K562 (cell line): ENCODE data around the gene RHBDD1. TPM values are rescaled to one million over a fixed set of nuclear protein-coding genes. Genes with fewer than 3 reads are reported as not detected.

ENCODE experiments used
- MBD1 ChIP-seq: fragments of 250-450 bp; sonication (Bioruptor Pico); IDR thresholded peaks from 2 replicates; pipeline ENCODE4 v1.8.0; 2022; ENCODE audit warnings: inconsistent platforms
- POLR3A ChIP-seq: IDR thresholded peaks from 2 replicates; pipeline ENCODE4 v1.6.1; 2011; ENCODE audit warnings: borderline replicate concordance, mild to moderate bottlenecking, moderate library complexity; ENCODE audit not compliant: insufficient read length, insufficient read depth; ENCODE audit errors: extremely low read depth
- ZNF316 ChIP-seq: fragments of 450-650 bp; IDR thresholded peaks from 2 replicates; pipeline ENCODE4 v1.6.1; 2016
- ZNF668 ChIP-seq: fragments of 250-450 bp; sonication (Bioruptor Pico); IDR thresholded peaks from 2 replicates; pipeline ENCODE4 v1.8.0; 2022; ENCODE audit warnings: mild to moderate bottlenecking, inconsistent platforms
- polyA plus RNA-seq, 8 experiments: library from polyadenylated mRNA; depleted of rRNA in 4 of 8; stranded (reverse) in 5 of 8; unstranded in 3 of 8; fragments of >200 nt; fragmentation: Nextera tagmentation in 2 of 8; fragmentation: Illumina TruSeq in 1 of 8; extraction: Ambion mirVana in 2 of 8; extraction: Trizol in 1 of 8; gene quantifications; 2 replicates each; pipeline versions ENCODE4 v1.2.1 to v1.2.3, GENCODE V29; 2011 to 2014; ENCODE audit warnings: inconsistent platforms in 1 of 8, missing spikeins in 1 of 8
- total RNA-seq, 7 experiments: library from RNA; depleted of rRNA in 6 of 7; stranded (reverse); fragments of >200 nt in 6 of 7; fragmentation: Illumina TruSeq in 2 of 7; extraction: Trizol in 2 of 7; gene quantifications; 2 replicates each; pipeline versions ENCODE4 v1.2.1 to v1.2.3, GENCODE V29; 2011 to 2021; ENCODE audit warnings: low replicate concordance in 1 of 7
- TF ChIP-seq, protein P1 (sequence below): fragments of 450-650 bp; IDR thresholded peaks from 2 replicates; pipeline ENCODE4 v1.6.1; 2016; ENCODE audit warnings: mild to moderate bottlenecking, moderate library complexity
- TF ChIP-seq, protein P2 (sequence below): sonication (generic); formaldehyde crosslinking; IDR thresholded peaks from 2 replicates; pipeline ENCODE4 v1.9.0; 2022; ENCODE audit warnings: mild to moderate bottlenecking, missing genetic modification reagents

The RHBDD1 gene
- total and polyA plus RNA-seq, 9 of the 15 experiments (the other 6 are each of a cell fraction or from before 2014, with no cell fraction given): 4.8 to 34.8 (median 15.6) TPM

GRCh38 chr2:226791056-226791486 lies 44.8 kb upstream of the RHBDD1 start (continued):
- TF ChIP-seq, protein P1, sequence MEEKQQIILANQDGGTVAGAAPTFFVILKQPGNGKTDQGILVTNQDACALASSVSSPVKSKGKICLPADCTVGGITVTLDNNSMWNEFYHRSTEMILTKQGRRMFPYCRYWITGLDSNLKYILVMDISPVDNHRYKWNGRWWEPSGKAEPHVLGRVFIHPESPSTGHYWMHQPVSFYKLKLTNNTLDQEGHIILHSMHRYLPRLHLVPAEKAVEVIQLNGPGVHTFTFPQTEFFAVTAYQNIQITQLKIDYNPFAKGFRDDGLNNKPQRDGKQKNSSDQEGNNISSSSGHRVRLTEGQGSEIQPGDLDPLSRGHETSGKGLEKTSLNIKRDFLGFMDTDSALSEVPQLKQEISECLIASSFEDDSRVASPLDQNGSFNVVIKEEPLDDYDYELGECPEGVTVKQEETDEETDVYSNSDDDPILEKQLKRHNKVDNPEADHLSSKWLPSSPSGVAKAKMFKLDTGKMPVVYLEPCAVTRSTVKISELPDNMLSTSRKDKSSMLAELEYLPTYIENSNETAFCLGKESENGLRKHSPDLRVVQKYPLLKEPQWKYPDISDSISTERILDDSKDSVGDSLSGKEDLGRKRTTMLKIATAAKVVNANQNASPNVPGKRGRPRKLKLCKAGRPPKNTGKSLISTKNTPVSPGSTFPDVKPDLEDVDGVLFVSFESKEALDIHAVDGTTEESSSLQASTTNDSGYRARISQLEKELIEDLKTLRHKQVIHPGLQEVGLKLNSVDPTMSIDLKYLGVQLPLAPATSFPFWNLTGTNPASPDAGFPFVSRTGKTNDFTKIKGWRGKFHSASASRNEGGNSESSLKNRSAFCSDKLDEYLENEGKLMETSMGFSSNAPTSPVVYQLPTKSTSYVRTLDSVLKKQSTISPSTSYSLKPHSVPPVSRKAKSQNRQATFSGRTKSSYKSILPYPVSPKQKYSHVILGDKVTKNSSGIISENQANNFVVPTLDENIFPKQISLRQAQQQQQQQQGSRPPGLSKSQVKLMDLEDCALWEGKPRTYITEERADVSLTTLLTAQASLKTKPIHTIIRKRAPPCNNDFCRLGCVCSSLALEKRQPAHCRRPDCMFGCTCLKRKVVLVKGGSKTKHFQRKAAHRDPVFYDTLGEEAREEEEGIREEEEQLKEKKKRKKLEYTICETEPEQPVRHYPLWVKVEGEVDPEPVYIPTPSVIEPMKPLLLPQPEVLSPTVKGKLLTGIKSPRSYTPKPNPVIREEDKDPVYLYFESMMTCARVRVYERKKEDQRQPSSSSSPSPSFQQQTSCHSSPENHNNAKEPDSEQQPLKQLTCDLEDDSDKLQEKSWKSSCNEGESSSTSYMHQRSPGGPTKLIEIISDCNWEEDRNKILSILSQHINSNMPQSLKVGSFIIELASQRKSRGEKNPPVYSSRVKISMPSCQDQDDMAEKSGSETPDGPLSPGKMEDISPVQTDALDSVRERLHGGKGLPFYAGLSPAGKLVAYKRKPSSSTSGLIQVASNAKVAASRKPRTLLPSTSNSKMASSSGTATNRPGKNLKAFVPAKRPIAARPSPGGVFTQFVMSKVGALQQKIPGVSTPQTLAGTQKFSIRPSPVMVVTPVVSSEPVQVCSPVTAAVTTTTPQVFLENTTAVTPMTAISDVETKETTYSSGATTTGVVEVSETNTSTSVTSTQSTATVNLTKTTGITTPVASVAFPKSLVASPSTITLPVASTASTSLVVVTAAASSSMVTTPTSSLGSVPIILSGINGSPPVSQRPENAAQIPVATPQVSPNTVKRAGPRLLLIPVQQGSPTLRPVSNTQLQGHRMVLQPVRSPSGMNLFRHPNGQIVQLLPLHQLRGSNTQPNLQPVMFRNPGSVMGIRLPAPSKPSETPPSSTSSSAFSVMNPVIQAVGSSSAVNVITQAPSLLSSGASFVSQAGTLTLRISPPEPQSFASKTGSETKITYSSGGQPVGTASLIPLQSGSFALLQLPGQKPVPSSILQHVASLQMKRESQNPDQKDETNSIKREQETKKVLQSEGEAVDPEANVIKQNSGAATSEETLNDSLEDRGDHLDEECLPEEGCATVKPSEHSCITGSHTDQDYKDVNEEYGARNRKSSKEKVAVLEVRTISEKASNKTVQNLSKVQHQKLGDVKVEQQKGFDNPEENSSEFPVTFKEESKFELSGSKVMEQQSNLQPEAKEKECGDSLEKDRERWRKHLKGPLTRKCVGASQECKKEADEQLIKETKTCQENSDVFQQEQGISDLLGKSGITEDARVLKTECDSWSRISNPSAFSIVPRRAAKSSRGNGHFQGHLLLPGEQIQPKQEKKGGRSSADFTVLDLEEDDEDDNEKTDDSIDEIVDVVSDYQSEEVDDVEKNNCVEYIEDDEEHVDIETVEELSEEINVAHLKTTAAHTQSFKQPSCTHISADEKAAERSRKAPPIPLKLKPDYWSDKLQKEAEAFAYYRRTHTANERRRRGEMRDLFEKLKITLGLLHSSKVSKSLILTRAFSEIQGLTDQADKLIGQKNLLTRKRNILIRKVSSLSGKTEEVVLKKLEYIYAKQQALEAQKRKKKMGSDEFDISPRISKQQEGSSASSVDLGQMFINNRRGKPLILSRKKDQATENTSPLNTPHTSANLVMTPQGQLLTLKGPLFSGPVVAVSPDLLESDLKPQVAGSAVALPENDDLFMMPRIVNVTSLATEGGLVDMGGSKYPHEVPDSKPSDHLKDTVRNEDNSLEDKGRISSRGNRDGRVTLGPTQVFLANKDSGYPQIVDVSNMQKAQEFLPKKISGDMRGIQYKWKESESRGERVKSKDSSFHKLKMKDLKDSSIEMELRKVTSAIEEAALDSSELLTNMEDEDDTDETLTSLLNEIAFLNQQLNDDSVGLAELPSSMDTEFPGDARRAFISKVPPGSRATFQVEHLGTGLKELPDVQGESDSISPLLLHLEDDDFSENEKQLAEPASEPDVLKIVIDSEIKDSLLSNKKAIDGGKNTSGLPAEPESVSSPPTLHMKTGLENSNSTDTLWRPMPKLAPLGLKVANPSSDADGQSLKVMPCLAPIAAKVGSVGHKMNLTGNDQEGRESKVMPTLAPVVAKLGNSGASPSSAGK: peak; percentile 1; the same call in 1 of the 2 replicates
- TF ChIP-seq, protein P2, sequence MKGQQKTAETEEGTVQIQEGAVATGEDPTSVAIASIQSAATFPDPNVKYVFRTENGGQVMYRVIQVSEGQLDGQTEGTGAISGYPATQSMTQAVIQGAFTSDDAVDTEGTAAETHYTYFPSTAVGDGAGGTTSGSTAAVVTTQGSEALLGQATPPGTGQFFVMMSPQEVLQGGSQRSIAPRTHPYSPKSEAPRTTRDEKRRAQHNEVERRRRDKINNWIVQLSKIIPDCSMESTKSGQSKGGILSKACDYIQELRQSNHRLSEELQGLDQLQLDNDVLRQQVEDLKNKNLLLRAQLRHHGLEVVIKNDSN (CRISPR knock-in tag): 0 out of 2 replicates have a peak, but pooled peaks have one; percentile 9
- peak; percentile 84 for TF ChIP-seq MBD1 (CRISPR knock-in tag)
- no peak for TF ChIP-seq POLR3A
- no peak for TF ChIP-seq ZNF668
- TF ChIP-seq ZNF316: 0 out of 2 replicates have a peak, but pooled peaks have one; percentile 21
